MM.1S (cell line): ENCODE data around the gene C22orf15.

Source experiments
- CTCF ChIP-seq: fragments of 300-600 bp; sonication (generic); IDR thresholded peaks from 2 replicates; pipeline ENCODE4 v1.5.1; 2016; ENCODE audit warnings: antibody characterized with exemption, low read length, mixed read lengths
- EZH2 ChIP-seq: fragments of 300-600 bp; sonication (generic); optimal IDR thresholded peaks from 2 replicates; pipeline ENCODE3; 2017; ENCODE audit warnings: low read depth, mild to moderate bottlenecking, antibody characterized with exemption, low read length, mixed read lengths
- EZH2phosphoT487 ChIP-seq: fragments of 300-600 bp; sonication (generic); IDR thresholded peaks from 2 replicates; pipeline ENCODE4 v1.6.1; 2018; ENCODE audit warnings: antibody characterized with exemption, low read length

GRCh38 chr22:23749841-23750301 is 12.9 kb upstream of the C22orf15 start:
- no peak for TF ChIP-seq CTCF
- TF ChIP-seq EZH2phosphoT487 = no peak
- no peak for TF ChIP-seq EZH2
